Cerebellar cortex (tissue), 1 donor: ENCODE results near the gene GLUL.
"Not testable (repeated sequence)": the region's sequence is repeated elsewhere in the genome, so short reads cannot be mapped to it uniquely, and the experiment has no call there.

Source experiments
- DNase-seq: peaks from one replicate; pipeline ENCODE4 v3.0.0-alpha.2; 2015; ENCODE audit warnings: low spot score

The GLUL gene

DNA sequence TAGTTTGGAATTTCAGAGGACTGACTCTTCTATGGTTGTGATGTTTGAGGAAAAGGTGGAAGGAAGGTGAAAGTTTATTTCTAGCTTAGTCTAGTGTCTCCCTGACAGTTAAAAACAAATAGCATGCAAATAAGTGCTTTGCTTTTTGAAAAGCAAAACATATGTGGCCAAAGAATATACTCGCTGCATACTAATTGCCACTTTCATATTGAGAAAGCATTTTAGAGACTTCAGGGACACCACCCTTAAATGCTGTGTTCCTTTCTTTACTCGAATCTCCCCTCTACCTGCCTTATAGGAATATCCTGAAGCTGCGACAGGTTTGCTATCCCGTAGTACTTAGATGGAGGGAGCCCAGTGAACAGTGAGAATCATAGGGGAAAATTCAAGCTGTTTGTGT lies 23.2 kb downstream of the GLUL start:
- no peak for DNase-seq

- peak; percentile 57 for DNase-seq
Measured at GRCh38 chr1:182367926-182368325, 23.7 kb downstream of the GLUL start.

GRCh38 chr1:182366596-182366995 lies 25.0 kb downstream of the GLUL start:
- DNase-seq, result no peak

- no peak for DNase-seq
Measured at GRCh38 chr1:182359645-182360044, 31.9 kb downstream of the GLUL start.

DNA sequence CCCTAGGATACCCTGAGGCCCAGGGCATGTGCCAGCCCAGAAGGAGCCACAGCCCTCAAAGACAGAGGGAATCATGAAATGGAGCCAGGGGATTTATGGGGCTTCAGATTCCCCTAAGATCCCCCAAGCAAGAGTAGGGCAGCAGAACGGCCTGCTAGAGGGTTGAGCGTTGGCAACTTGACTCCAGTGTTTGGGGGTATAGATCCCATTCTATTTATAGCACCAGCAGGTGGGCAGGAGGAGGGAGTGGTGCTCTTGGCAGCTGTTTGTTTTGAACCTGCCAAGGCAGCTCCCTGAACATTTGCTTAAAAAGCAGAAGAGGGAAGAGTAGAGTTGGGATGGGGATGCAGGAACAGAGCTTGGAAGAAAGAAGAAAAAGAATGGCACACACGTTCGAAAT lies 33.7 kb downstream of the GLUL start:
- DNase-seq, result peak; percentile 40

GRCh38 chr1:182357171-182357570 lies 34.4 kb downstream of the GLUL start:
- no peak for DNase-seq

- DNase-seq, result no peak
Measured at GRCh38 chr1:182355723-182356098, 35.9 kb downstream of the GLUL start.

- DNase-seq, result no peak
Measured at GRCh38 chr1:182351790-182352364, 39.7 kb downstream of the GLUL start.

GRCh38 chr1:182350839-182351238 lies 40.8 kb downstream of the GLUL start:
- no peak for DNase-seq

- DNase-seq, result no peak
Measured at GRCh38 chr1:182348961-182349747, 42.4 kb downstream of the GLUL start.

DNA sequence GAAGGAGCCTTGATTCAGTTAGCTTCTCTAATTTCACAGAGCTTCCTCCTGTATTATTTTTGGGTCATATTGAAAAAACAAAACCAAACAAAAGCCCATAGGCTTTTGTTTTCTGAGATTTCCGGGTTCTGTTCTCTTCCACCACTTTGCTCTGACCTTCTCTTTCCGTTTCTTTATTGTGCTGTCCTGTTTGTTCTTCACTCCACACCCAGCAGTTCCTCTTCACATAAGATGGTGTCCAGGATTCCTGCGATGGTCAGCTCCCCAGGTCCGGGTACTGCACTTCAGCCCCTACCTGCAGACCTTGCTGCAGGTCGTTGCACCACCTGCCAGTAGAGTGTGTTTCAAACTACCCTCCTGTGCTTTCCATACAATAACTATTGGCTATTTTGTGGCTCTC lies 44.6 kb downstream of the GLUL start:
- no peak for DNase-seq

- DNase-seq, result no peak
Measured at GRCh38 chr1:182340233-182341058, 51.1 kb downstream of the GLUL start.

GRCh38 chr1:182339684-182340083 lies 51.9 kb downstream of the GLUL start:
- no peak for DNase-seq

- DNase-seq, result no peak
Measured at GRCh38 chr1:182338806-182339370, 52.7 kb downstream of the GLUL start.

DNA sequence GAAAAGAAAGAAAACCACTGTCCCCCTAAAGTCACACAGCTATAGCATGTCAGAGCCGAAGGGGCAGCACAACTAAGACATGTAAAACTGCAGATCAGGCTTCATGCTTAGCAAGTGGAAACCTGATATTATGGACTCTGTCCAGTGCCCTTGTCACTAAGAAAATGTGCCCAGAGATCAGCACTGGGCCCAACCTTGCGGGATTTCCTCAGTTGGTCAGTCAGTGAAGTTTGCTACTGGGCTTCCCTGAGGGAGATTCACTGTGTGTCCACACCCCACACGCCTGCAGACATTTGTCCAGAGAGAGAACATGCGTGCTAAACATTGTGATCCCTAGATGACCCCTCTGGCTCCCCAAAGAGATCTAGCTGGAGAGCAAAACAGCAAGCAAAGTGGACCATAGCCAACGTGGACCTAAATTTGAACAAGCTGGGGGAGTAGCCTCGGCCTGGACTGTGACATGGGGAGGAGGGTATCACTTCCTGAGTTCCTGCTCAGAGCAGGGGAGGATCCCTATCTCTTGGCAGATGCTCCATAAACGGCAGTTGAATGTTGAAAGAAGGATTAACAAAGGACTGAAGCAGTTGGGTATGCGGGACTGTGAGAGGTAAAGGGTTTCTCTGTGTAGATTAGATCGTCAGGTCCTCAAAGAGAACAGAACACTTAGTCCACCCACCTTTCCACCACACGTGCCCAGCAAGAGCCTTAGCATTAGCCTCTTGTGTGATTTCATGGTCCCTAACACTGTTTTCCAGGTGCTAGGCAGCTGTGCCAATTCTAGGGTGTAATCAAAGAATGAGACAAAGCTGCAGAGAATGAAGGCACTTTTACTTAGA lies 53.6 kb downstream of the GLUL start:
- no peak for DNase-seq

DNA sequence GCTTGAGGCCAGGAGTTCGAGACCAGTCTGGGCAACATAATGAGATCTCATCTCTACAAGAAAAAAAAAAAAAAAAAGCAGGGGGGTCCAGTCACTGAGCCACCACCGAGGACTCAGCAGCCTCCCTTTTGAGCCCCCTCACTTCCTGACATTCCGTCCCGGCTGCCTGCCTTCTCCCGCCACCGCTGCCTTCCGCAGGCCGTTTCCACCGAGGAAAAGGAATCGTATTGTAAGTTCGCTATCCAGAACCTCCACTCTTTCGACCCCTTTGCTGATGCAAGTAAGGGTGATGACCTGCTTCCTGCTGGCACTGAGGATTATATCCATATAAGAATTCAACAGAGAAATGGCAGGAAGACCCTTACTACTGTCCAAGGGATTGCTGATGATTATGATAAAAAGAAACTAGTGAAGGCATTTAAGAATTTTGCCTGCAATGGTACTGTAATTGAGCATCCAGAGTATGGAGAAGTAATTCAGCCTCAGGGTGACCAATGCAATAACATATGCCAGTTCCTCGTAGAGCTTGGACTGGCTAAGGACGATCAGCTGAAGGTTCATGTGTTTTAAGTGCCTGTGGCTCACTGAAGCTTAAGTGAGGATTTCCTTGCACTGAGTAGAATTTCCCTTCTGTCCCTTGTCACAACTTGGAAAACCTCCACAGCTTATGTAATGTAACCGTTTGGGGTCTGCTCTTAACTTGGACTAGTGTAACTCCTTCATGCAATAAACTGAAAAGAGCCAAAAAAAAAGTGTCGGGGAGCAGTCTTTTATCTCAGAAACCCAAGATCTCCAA lies 55.6 kb downstream of the GLUL start:
- no peak for DNase-seq

DNA sequence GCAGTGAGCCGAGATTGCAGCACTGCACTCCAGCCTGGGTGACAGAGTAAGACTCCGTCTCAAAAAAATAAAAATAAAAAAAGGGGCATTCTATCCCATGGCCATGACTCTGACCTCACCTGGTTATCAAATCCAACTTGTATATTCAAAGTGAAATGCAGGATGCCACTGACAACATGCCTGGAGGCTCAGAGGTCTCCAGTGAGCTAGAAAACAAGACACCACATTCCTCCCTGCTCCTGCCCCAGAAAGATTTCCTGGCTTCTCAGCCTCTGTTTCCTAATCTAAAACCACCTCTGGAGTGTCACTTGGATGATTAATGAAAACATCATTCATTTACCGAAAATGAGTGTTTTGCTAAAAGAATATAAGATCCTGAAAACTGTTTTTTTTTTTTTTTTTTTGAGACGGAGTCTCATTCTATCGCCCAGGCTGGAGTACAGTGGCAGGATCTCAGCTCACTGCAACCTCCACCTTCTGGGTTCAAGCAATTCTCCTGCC lies 58.5 kb downstream of the GLUL start:
- not testable (repeated sequence) for DNase-seq

DNA sequence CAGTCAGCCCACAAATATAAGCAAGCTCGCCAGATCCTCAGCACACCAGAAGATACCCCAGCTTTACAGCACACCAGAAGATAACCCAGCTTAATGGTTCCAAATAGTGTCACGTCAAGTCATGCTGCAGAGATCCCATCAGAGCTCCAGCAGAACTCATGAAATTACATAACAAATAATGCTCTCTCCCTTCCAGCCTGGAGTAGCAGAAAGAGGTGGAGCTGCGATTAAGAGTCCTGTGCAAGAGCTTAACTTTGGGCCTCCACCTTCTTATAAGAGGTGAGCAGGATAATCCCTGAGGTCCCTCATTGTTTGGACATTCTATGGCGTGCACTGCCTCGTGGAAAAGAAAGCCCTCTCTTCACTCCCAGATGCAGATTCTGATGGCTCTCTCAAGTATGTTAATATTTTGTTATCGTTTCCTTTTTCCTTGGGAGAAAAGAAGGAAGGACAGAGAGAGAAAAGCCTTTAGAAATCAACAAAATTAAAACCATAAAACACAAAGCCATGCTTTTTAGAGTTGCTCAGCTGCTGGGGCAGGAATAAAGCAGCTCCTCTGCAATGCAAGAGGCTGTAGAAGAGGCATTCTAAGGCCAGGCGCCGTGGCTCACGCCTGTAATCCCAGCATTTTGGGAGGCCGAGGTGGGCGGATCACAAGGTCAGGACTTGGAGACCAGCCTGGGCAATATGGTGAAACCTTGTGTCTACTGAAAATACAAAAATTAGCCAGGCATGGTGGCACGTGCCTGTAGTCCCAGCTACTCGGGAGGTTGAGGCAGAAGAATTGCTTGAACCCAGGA lies 59.1 kb downstream of the GLUL start:
- no peak for DNase-seq
